CD4-positive, alpha-beta T cell treated with Interleukin-21 for 1 hour (primary cell): ENCODE data around the gene VSTM2L.

Experiments used
- DNase-seq: peaks from one replicate; pipeline ENCODE4 v3.0.0-alpha.2; 2020

Gene VSTM2L

DNA sequence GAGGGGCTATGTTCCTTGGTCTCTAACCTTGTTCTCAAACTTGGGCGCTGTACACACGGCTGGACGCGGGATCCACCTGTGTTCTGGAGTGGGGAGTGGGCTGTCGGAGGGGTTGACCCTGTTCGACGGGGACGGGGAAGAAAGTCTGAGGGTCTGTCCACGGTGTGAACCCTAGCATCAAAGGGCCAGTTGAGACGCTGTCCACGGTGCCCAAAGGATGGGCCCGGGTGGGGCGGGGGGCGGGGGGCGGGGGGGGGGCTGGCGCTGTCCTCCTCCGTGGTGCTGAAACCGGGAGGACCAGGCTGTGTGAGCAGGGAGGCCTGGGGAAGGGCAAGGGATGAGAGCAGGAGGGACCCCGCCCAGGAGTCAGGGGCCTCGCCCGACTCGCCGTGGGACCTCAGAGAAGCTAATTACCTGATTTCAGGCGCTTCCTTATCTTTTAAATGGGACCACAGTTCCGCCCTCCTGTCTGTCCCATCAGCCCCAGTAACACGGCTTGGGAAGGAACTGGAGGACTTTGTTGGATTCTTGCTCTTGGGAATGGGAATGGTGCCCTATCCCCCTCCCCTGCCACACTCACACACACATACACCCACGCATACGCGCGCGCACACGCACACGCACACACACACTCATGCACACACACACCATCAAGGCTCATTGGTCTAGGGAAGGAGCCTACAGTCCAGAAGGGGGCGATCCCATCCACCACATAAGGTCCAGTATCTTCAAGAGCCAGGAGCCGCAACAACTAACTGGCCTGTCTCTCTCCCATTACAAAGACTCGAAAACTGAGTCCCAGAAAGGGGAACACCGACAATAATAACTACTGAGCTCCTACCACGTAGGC is 1.0 kb upstream of the VSTM2L start:
- DNase-seq = peak; percentile 4

DNA sequence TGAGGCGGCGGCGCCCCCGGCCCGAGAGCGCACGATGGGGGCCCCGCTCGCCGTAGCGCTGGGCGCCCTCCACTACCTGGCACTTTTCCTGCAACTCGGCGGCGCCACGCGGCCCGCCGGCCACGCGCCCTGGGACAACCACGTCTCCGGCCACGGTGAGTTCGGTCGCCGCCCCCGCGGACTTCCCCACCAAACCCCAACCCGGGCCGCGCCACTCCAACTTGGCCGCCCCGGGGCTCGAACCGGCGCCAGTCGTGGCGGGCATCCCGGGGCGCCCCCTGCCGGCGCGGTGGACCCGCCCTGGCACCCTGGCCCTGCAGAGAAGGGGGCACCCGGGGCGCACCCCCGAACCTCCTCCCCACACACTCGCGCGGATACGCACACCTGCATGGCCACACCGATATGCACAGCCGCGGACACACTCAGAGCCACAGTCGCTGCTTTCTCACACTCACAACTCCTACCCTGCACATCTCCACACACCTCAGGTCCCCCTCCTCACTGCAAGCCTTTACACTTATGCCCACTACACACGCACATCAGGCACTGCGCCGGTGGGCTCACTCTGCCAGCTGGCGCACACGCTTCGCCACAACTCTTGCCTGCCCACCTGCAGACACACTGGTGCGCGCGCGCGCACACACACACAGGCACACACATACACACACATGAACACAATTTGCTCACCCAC is 535 bp downstream of the VSTM2L start:
- DNase-seq = no peak

- no peak for DNase-seq
Observed at GRCh38 chr20:37904008-37904642, 1.2 kb downstream of the VSTM2L start.

DNA sequence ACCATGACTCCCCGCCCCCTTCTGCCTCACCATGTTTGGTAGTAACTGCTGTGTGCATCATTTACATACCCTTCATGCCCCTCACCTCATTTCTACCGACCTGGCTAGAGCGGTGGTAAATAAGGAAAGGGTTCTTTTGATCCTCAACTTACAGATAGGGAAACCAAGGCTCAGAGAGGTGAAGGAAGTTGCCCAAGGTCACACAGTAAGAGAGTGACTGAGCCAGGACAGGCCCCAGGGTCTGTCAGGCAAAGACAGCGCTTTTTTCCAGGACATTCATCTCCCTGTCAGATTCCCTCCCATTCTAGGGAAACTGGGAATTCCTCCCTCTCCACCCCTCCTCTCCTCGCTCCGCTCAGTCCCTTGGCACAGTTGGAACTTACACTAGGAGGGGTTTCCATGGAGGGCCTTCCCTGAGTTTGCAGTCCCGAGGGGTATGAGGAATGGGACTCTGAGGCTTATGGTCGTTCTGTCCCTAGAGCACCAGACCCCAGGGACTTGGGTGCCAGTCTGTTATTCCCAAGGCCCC is 2.0 kb downstream of the VSTM2L start:
- no peak for DNase-seq

GRCh38 chr20:37905671-37906613 is 3.0 kb downstream of the VSTM2L start:
- DNase-seq = no peak

GRCh38 chr20:37907330-37907676 is 4.4 kb downstream of the VSTM2L start:
- no peak for DNase-seq

- DNase-seq = no peak
Observed at GRCh38 chr20:37907677-37908401, 4.9 kb downstream of the VSTM2L start.

DNA sequence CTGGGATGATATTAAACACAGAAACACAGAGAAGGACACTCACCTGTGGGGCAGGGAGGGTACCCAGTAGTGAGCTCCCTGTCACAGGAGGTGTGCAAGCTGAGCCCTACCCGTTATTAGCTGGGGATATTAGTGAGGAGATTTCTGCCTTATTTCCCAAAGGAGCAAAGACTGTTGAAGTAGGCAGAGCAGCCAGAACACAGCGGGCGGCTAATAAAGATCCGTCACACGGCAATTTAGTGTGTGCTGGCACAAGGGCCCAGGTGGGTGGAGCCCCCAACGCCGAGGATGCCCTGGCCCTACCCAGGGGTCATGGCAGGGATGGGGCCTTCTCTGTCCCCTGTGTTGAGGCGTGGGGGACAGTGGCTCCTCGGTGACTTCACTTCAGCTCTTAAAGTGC is 8.3 kb downstream of the VSTM2L start:
- no peak for DNase-seq

- DNase-seq = no peak
Observed at GRCh38 chr20:37911838-37912281, 8.9 kb downstream of the VSTM2L start.

DNA sequence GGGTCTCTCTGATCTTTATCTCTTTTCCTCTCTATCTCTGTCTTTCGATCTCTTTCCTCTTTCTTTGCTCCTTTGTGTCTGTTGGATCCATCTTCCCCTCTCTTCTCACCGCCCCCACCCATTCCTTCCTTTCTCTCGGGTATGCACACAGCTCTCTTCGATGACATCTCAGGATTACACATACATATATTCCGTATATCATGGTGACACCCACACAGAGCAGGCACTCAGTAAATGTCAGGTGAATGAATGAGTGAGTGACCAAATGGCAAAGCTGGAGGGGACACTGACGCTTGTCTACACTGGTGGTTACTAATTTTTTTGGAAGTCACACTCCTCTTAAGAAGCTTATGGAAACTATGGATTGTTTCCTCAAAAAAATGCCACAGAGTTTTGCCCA is 9.9 kb downstream of the VSTM2L start:
- DNase-seq = no peak

DNA sequence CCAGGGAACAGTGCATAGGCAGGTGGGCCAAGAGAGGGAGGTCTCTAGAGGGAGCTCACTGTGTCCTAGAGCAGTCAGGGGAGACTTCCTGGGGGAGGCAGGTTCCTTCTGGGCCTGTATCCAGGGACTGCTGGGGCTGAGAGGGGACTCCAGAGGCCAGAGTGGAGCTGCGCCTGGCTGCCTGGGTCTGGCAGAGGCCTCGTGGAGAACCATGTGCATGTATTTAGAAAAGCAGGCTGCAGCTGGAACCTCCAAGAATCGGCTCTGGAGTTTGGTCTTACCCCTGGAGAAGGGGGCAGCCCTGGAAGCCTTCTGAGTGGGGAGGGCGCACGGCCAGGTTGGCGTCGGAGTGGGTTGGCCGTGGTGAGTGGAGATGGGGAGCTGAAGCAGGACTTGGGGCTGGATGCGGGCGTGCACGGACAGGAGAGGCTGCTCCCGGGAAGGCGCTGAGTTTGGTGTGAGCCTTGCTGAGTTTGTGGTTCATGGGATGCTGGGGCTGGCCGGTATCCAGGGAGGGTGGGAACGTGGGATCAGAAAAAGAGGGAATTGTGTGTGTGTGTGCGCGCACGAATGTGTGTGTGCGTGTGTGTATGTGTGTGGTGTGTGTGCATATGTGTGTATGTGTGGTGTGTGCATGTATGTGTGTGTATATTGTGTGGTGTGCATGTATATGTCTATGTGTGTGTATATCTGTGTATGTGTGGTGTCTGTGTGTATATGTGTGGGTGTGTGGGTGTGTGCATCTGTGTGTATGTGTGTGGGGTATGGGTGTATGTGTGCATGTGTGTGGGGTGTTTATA is 10.8 kb downstream of the VSTM2L start:
- no peak for DNase-seq

DNA sequence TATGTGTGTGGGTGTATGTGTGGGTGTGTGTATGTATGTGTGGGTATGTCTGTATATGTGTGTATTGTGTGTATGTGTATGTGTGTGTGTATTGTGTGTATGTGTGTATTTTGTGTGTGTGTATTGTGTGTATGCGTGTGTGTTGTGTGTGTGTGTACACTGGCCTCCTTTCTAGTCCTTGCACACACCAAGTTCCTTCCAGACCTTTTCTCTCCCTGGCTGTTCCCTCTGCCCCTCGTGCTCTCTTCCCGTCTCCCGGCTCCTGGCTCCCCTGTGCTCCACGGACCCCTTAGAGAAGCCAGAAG is 11.4 kb downstream of the VSTM2L start:
- no peak for DNase-seq

DNA sequence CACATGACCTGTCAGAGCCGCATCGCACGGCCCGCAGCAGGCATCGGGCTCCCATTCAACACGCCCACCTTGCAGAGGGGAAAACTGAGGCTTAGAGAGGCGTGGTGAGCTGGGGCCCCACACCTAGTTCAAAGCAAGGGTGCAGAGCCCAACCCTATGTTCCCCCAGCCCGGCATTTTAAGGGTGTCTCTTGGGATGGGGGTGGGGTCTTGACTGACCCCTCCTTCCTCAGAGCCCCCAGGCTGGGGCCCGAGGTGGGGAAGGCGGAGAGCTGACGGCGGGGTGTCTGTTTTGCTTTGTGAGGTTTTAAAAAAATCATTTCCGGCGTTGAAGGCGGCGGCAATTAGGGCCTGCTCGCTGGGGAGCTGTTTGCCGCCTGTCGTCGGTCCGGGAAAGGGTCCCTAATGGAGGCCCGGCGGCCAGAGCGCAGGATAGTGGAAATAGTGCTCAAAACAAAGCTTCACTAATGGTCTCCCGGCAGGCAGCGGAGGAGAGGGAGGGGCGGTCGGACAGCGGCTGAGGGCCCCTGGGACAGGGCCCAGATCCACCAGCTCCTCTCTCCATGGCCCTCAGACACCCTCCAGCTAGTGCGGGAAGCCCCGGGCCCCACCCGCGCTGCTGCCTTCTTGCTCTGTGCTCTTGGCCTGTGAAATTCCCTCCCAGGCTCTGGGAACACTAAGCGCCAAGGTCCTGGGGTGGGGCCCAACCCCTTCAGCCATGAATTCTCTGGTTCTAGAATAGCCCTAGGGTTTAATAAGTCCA is 11.9 kb downstream of the VSTM2L start:
- DNase-seq = peak; percentile 13

- DNase-seq = no peak
Observed at GRCh38 chr20:37915434-37915787, 12.5 kb downstream of the VSTM2L start.

GRCh38 chr20:37915800-37916570 is 13.1 kb downstream of the VSTM2L start:
- DNase-seq = no peak

DNA sequence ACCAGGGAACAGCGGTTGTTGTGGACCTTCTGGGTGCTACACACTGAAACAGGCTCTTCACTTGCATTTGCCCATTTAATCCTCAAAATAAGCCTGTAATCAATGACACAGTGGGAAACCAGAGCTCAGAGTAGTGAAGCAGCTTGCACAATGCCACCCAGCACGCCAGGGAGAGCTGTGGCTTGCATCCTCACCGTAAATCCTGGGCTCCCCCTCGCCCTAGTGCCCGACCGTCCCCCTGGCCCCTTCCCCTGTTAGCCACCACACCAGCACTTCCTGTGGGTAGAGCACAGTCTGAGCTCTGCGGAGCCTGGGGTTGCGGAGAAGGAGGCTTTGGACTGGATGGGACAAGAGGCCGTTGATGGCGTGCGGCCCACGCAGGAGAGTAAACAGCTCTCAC is 14.5 kb downstream of the VSTM2L start:
- DNase-seq = no peak

- no peak for DNase-seq
Observed at GRCh38 chr20:37918035-37918434, 15.1 kb downstream of the VSTM2L start.

DNA sequence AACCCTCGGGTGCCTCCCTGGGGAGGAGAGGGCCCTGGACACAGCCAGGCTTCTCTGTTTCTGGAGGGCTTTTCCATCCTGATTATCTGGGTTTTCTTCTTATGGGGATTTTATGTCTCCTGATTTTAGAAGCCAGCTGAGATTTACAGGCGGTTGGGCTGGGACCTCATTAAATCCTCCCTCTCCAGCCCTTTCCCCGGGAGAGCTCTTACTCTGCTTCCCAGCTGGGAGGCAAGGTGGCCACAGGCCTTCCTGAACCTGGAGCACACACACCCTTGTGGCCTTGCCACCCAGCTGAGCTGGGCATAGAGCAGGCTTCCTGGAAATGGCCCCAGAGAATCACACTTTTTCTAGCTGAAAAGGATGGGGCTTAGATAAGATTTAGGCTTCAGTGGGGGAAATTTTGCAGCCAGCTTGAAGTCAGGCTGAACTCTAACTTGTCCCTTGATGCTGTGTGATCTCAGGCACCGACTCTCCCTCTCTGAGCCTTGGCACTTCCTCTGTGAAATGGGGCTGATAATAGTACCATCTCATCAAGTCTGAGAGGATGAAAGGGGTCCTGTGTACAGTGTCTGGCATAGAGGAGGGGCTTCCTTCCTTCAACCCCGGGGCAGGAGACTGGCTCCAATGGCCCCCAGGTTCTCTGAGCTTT is 16.6 kb downstream of the VSTM2L start:
- no peak for DNase-seq

DNA sequence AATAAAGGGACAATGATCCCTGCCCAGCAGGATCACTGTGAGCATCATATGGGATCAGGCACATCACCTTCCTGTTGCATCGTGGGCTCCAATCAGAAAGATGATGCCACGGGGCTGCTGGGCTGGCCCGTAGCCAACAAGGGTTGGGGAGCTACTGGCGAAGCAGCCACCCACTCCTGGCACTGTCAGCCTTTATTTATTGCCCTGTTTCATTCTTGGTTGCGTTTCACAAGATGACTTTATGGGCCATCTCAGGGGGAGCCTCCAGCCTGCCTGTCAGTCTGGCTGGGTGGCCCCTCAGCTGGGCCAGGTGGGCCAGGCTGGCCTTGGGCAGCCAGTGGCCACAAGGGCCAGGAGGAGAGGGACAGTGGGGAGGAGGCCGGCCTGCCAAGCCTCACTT is 17.3 kb downstream of the VSTM2L start:
- DNase-seq = no peak
